Loucy (cell line): ENCODE measurements around the gene SLITRK6.

Experiments
- H2AFZ ChIP-seq: fragments of 200-600 bp; sonication (generic); 2 replicates; pipeline ENCODE4 v1.6.0; 2016; ENCODE audit warnings: antibody characterized with exemption, mild to moderate bottlenecking, low read length, moderate library complexity
- H3F3A ChIP-seq: fragments of 200-600 bp; 2 replicates; pipeline ENCODE4 v1.6.0; 2016; ENCODE audit warnings: antibody characterized with exemption, low read depth, mild to moderate bottlenecking
- H3K27me3 ChIP-seq: fragments of 200-600 bp; sonication (generic); 2 replicates; pipeline ENCODE4 v1.6.1; 2014; ENCODE audit warnings: low read length, mild to moderate bottlenecking; ENCODE audit not compliant: insufficient read depth, poor library complexity, severe bottlenecking
- H3K36me3 ChIP-seq: fragments of 200-600 bp; sonication (generic); 2 replicates; pipeline ENCODE4 v1.6.1; 2016; ENCODE audit warnings: low read length; ENCODE audit not compliant: insufficient read depth
- H3K4me1 ChIP-seq: fragments of 200-600 bp; sonication (generic); 2 replicates; pipeline ENCODE4 v1.5.1; 2014; ENCODE audit warnings: low read length, mild to moderate bottlenecking; ENCODE audit not compliant: insufficient read depth, poor library complexity, severe bottlenecking
- H3K4me2 ChIP-seq: fragments of 200-600 bp; sonication (generic); 2 replicates; pipeline ENCODE4 v1.6.0; 2014; ENCODE audit warnings: antibody characterized with exemption, low read length, low read depth, mild to moderate bottlenecking; ENCODE audit not compliant: poor library complexity, severe bottlenecking
- H3K4me3 ChIP-seq: fragments of 200-600 bp; sonication (generic); 2 replicates; pipeline ENCODE4 v1.5.1; 2014; ENCODE audit warnings: low read length, mild to moderate bottlenecking, mixed read lengths; ENCODE audit not compliant: poor library complexity, severe bottlenecking
- H3K79me2 ChIP-seq: fragments of 200-600 bp; sonication (generic); 2 replicates; pipeline ENCODE4 v1.6.1; 2014; ENCODE audit warnings: low read length; ENCODE audit not compliant: insufficient read depth
- H3K9ac ChIP-seq: fragments of 200-600 bp; sonication (generic); 2 replicates; pipeline ENCODE4 v1.6.0; 2014; ENCODE audit warnings: mild to moderate bottlenecking, low read depth, low read length, moderate library complexity; ENCODE audit not compliant: poor library complexity, severe bottlenecking
- H3K9me2 ChIP-seq: fragments of 200-600 bp; sonication (generic); replicated peaks from 2 replicates; pipeline ENCODE4 v1.6.1; 2016; ENCODE audit warnings: low read depth, low read length, mixed read lengths
- H3K9me3 ChIP-seq: fragments of 200-600 bp; sonication (generic); 2 replicates; pipeline ENCODE4 v1.6.1; 2014; ENCODE audit warnings: mild to moderate bottlenecking, antibody characterized with exemption, low read length, low read depth; ENCODE audit not compliant: insufficient read depth
- H4K20me1 ChIP-seq: fragments of 200-600 bp; sonication (generic); 2 replicates; pipeline ENCODE4 v1.6.0; 2014; ENCODE audit warnings: antibody characterized with exemption, low read length, mild to moderate bottlenecking; ENCODE audit not compliant: insufficient read depth, poor library complexity, severe bottlenecking
- CTCF ChIP-seq: fragments of 200-600 bp; sonication (generic); conservative IDR thresholded peaks from 2 replicates; pipeline ENCODE4 v1.5.1; 2014; ENCODE audit warnings: mild to moderate bottlenecking, antibody characterized with exemption, low read length
- EZH2phosphoT487 ChIP-seq: fragments of 200-600 bp; IDR thresholded peaks from 2 replicates; pipeline ENCODE4 v1.6.1; 2018; ENCODE audit warnings: antibody characterized with exemption, mild to moderate bottlenecking, moderate library complexity, borderline replicate concordance

Gene SLITRK6

GRCh38 chr13:85799097-85799582, at the start of gene SLITRK6:
SLITRK6 (minus strand) TSS chr13:85799419; CDS start chr13:85796508, 2,911 bp downstream.
- H3K9ac ChIP-seq = no peak within 1 kb of the TSS
- H3K9me2 ChIP-seq = no peaks in the 10 kb centered on the region
- H2AFZ ChIP-seq = no peak within 1 kb of the TSS
- H3K27me3 ChIP-seq = no peaks in the 10 kb centered on the region
- H3K79me2 ChIP-seq = no peaks in the 10 kb centered on the region
- no peak within 1 kb of the TSS for H3K4me3 ChIP-seq
- H3K36me3 ChIP-seq = no peaks in the 10 kb centered on the region
- no peaks in the 10 kb centered on the region for H3K4me1 ChIP-seq
- no peak within 1 kb of the TSS for H3K4me2 ChIP-seq
- no peaks in the 10 kb centered on the region for H3F3A ChIP-seq
- H3K9me3 ChIP-seq = no peaks in the 10 kb centered on the region
- TF ChIP-seq CTCF (peak; percentile 49), EZH2phosphoT487 (no peak)
- no peaks in the 10 kb centered on the region for H4K20me1 ChIP-seq

- Histone ChIP-seq H2AFZ (no peak overlapping the region; the same call in 1 of the 2 replicates), H3K9me3 (no peaks in the 10 kb centered on the region), H3K36me3 (no peaks in the 10 kb centered on the region), H4K20me1 (no peaks in the 10 kb centered on the region), H3K9ac (no peak overlapping the region), H3F3A (no peaks in the 10 kb centered on the region), H3K79me2 (no peaks in the 10 kb centered on the region), H3K4me2 (no peak overlapping the region), H3K4me1 (no peaks in the 10 kb centered on the region), H3K4me3 (no peak overlapping the region), H3K27me3 (no peaks in the 10 kb centered on the region), H3K9me2 (no peaks in the 10 kb centered on the region)
- no peak for TF ChIP-seq EZH2phosphoT487
- no peak for TF ChIP-seq CTCF
These were observed 47.8 kb upstream of the SLITRK6 start for GRCh38 chr13:85847012-85847411.

GRCh38 chr13:85841427-85841826, 42.2 kb upstream of the SLITRK6 start:
- H3K9me2 ChIP-seq = no peaks in the 10 kb centered on the region
- no peaks in the 10 kb centered on the region for H3K4me1 ChIP-seq
- H3K79me2 ChIP-seq = no peaks in the 10 kb centered on the region
- H2AFZ ChIP-seq = no peak overlapping the region
- H4K20me1 ChIP-seq = no peaks in the 10 kb centered on the region
- H3K9ac ChIP-seq = no peak overlapping the region
- H3K27me3 ChIP-seq = no peaks in the 10 kb centered on the region
- H3K4me3 ChIP-seq = no peak overlapping the region
- H3K4me2 ChIP-seq = no peak overlapping the region
- H3K36me3 ChIP-seq = no peaks in the 10 kb centered on the region
- H3F3A ChIP-seq = no peaks in the 10 kb centered on the region
- TF ChIP-seq EZH2phosphoT487 (no peak), CTCF (no peak)
- no peaks in the 10 kb centered on the region for H3K9me3 ChIP-seq
